Measurements from ENCODE around the gene LAMB3. TPM values are rescaled to one million over a fixed set of nuclear protein-coding genes. Genes with fewer than 3 reads are reported as not detected.
A peak's percentile ranks its signal among the peaks of the same experiment; 100 is the strongest.

Gene LAMB3
- total and polyA plus RNA-seq, 4 donors: 14.6 to 121 (median 68.6) TPM

GRCh38 chr1:209645574-209646452, 6.4 kb downstream of the LAMB3 start:
- WGBS, 2 donors: 70 to 84% methylated on average over 16 of the region's 16 CpGs
- peaks cover 13 to 84% (median 42%) of the 10 kb centered on the region in 5 donors for H3K4me1 ChIP-seq (ENCODE audit: control insufficient read depth in 5 of 5, insufficient read depth in 5 of 5, low read length in 5 of 5)
- ATAC-seq (ENCODE audit: insufficient read depth, low FRiP score) (no peak), DNase-seq (peak; percentile 67 to 90 (median 88))
- H3K27ac ChIP-seq (ENCODE audit: low read depth in 1 of 2, low read length in 1 of 2): peak overlapping the region; percentile 6 to 67
- H3K4me3 ChIP-seq: no peak overlapping the region
- no peaks in the 10 kb centered on the region for H3K36me3 ChIP-seq (ENCODE audit: control insufficient read depth in 4 of 4, insufficient read depth in 4 of 4, low read length in 4 of 4)
- H3K27me3 ChIP-seq (ENCODE audit: control insufficient read depth in 3 of 3, insufficient read depth in 3 of 3, low read length in 2 of 3): no peaks in the 10 kb centered on the region
- TF ChIP-seq CTCF (IDR thresholded peaks at IDR 0.05; ENCODE audit: control extremely low read depth, extremely low read depth): no peak
- H3K9ac ChIP-seq (ENCODE audit: insufficient read depth in 1 of 2, low read length in 2 of 2): no peak overlapping the region
- no peaks in the 10 kb centered on the region for H3K9me3 ChIP-seq (ENCODE audit: control insufficient read depth in 4 of 4, insufficient read depth in 3 of 4, low read length in 3 of 4)

DNA sequence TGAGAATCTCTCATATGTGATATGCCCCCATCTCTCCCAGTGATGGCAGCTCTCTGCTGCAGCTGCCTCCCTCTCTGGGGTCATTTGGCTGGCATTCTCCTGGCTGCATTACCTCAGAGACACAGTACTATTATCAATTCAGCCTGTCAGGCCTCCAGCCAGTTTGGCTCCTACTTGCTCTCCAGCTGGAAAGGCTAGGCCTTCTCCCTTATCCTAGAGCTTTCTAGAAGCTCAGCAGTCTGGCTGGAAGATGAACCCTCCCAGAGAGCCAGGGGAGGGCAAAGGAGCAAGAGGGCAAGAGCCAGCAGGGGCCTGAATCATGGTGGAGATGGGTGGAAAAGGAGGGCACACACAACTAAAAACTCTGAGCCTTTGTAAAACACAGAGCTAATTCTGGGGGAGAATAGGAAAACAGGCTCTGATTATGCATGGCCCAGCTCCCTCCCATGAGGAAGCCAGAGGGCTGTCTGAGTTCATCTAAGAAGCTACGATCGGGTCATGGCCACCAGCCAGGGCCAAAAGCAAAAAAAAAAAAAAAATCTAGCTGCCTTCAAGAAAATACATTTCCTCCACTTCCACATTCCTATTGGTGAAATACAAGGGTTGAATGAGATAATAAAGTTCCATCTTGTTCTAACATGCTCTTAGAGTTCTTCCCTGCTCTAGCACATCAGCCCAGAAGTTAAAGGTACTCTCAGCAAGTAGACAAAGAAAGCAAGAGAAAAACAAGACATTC, 8.8 kb downstream of the LAMB3 start:
- Histone ChIP-seq H3K4me1 (ENCODE audit: control insufficient read depth in 5 of 5, insufficient read depth in 5 of 5, low read length in 5 of 5) (peaks cover 7 to 73% (median 35%) of the 10 kb centered on the region in 5 donors), H3K4me3 (no peak overlapping the region), H3K27ac (ENCODE audit: low read depth in 1 of 2, low read length in 1 of 2) (peak overlapping the region in 1 of 2 donors; percentile 55), H3K27me3 (ENCODE audit: control insufficient read depth in 3 of 3, insufficient read depth in 3 of 3, low read length in 2 of 3) (no peaks in the 10 kb centered on the region), H3K9ac (ENCODE audit: insufficient read depth in 1 of 2, low read length in 2 of 2) (no peak overlapping the region), H3K36me3 (ENCODE audit: control insufficient read depth in 4 of 4, insufficient read depth in 4 of 4, low read length in 4 of 4) (no peaks in the 10 kb centered on the region), H3K9me3 (ENCODE audit: control insufficient read depth in 4 of 4, insufficient read depth in 3 of 4, low read length in 3 of 4) (no peaks in the 10 kb centered on the region)
- WGBS, 2 donors: 39 to 67% methylated on average over 2 of the region's 2 CpGs
- DNase-seq: peak; percentile 88 to 95 (median 94)
- TF ChIP-seq CTCF (IDR thresholded peaks at IDR 0.05; ENCODE audit: control extremely low read depth, extremely low read depth): no peak
- peak; percentile 32 for ATAC-seq (ENCODE audit: insufficient read depth, low FRiP score)

DNA sequence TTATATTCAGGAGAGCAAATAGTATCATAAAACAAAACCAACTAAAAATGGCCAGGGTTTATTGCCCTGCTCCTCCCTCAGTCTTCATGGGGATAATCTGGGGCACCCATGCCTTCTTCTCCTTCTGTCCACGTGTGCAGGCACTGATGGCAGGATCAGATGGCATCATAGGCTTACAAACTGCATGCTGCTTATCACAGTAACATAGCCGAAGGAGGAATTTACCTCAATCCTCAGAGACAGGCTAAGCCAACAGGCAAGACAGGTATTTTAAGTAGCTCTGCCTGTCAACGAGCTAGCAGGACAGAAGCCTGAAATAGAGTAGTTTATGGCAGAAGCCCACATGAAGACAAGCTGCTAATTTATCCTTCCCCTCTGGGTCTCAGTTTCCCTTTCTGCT, 9.4 kb downstream of the LAMB3 start:
- no peak for TF ChIP-seq CTCF (IDR thresholded peaks at IDR 0.05; ENCODE audit: control extremely low read depth, extremely low read depth)
- ATAC-seq (ENCODE audit: insufficient read depth, low FRiP score): no peak
- no peak overlapping the region for H3K9ac ChIP-seq (ENCODE audit: insufficient read depth in 1 of 2, low read length in 2 of 2)

More for the DNA sequence above, 9.4 kb downstream of the LAMB3 start:
- H3K36me3 ChIP-seq (ENCODE audit: control insufficient read depth in 4 of 4, insufficient read depth in 4 of 4, low read length in 4 of 4): no peaks in the 10 kb centered on the region
- no peaks in the 10 kb centered on the region for H3K9me3 ChIP-seq (ENCODE audit: control insufficient read depth in 4 of 4, insufficient read depth in 3 of 4, low read length in 3 of 4)
- WGBS, 2 donors: 42 to 43% methylated on average over 3 of the region's 3 CpGs
- H3K27me3 ChIP-seq (ENCODE audit: control insufficient read depth in 3 of 3, insufficient read depth in 3 of 3, low read length in 2 of 3): no peaks in the 10 kb centered on the region
- peaks cover 6 to 67% (median 35%) of the 10 kb centered on the region in 5 donors for H3K4me1 ChIP-seq (ENCODE audit: control insufficient read depth in 5 of 5, insufficient read depth in 5 of 5, low read length in 5 of 5)
- peak overlapping the region; percentile 37 to 55 for H3K27ac ChIP-seq (ENCODE audit: low read depth in 1 of 2, low read length in 1 of 2)
- H3K4me3 ChIP-seq: no peak overlapping the region
- no peak for DNase-seq
